GM23248 (cell line): Measurements from ENCODE around the gene MYF6. TPM values are rescaled to one million over a fixed set of nuclear protein-coding genes. Genes with fewer than 3 reads are reported as not detected.

ENCODE experiments used
- DNase-seq: peaks from one replicate; pipeline ENCODE4 v3.0.0-alpha.2; 2015
- H2AFZ ChIP-seq: fragments of 200-600 bp; sonication (generic); 2 replicates; pipeline ENCODE4 v1.6.1; 2016; ENCODE audit warnings: antibody characterized with exemption
- H3F3A ChIP-seq: fragments of 200-600 bp; sonication (generic); 2 replicates; pipeline ENCODE4 v1.6.1; 2016; ENCODE audit warnings: mild to moderate bottlenecking, antibody characterized with exemption, mixed run types; ENCODE audit not compliant: insufficient read depth
- H3K27ac ChIP-seq: fragments of 200-600 bp; sonication (generic); 2 replicates; pipeline ENCODE4 v1.5.1; 2016; ENCODE audit warnings: mild to moderate bottlenecking
- H3K27me3 ChIP-seq: fragments of 200-600 bp; sonication (generic); replicated peaks from 2 replicates; pipeline ENCODE4 v1.6.1; 2016; ENCODE audit warnings: mild to moderate bottlenecking; ENCODE audit not compliant: insufficient read depth
- H3K36me3 ChIP-seq: fragments of 200-600 bp; sonication (generic); 2 replicates; pipeline ENCODE4 v1.6.1; 2016; ENCODE audit warnings: low read depth, mild to moderate bottlenecking
- H3K4me1 ChIP-seq: fragments of 200-600 bp; sonication (generic); 2 replicates; pipeline ENCODE4 v1.6.1; 2016; ENCODE audit warnings: mild to moderate bottlenecking; ENCODE audit not compliant: insufficient read depth
- H3K4me2 ChIP-seq: fragments of 200-600 bp; sonication (generic); one replicate; pipeline ENCODE4 v1.6.1; 2016; ENCODE audit warnings: mild to moderate bottlenecking; ENCODE audit not compliant: unreplicated experiment
- H3K4me3 ChIP-seq: fragments of 200-600 bp; sonication (generic); 2 replicates; pipeline ENCODE4 v1.5.1; 2016; ENCODE audit warnings: mild to moderate bottlenecking
- H3K79me2 ChIP-seq: fragments of 200-600 bp; sonication (generic); 2 replicates; pipeline ENCODE4 v1.6.1; 2016; ENCODE audit warnings: mild to moderate bottlenecking; ENCODE audit not compliant: insufficient read depth
- H3K9ac ChIP-seq: fragments of 200-600 bp; sonication (generic); 2 replicates; pipeline ENCODE4 v1.6.1; 2016; ENCODE audit warnings: mild to moderate bottlenecking
- H3K9me2 ChIP-seq: fragments of 200-600 bp; sonication (generic); 2 replicates; pipeline ENCODE4 v1.6.1; 2016; ENCODE audit warnings: mixed run types, mild to moderate bottlenecking, moderate library complexity; ENCODE audit not compliant: insufficient read depth
- H3K9me3 ChIP-seq: fragments of 200-600 bp; sonication (generic); one replicate; pipeline ENCODE4 v1.6.1; 2017; ENCODE audit warnings: low read depth
- H4K20me1 ChIP-seq: fragments of 200-600 bp; sonication (generic); 2 replicates; pipeline ENCODE4 v1.6.0; 2016; ENCODE audit not compliant: insufficient read depth
- EZH2 ChIP-seq: fragments of 200-600 bp; sonication (generic); IDR thresholded peaks from 2 replicates; pipeline ENCODE4 v1.6.1; 2018; ENCODE audit warnings: antibody characterized with exemption, mild to moderate bottlenecking; ENCODE audit not compliant: insufficient read depth, poor library complexity, severe bottlenecking
- EZH2phosphoT487 ChIP-seq: fragments of 200-600 bp; sonication (generic); IDR thresholded peaks from 2 replicates; pipeline ENCODE4 v1.6.1; 2018; ENCODE audit warnings: antibody characterized with exemption, moderate library complexity, mild to moderate bottlenecking, low read depth; ENCODE audit not compliant: insufficient read depth
- WGBS, 2 experiments: methylation state at CpG; one replicate each; pipeline ENCODE4 v1.1.6; 2015 to 2017; ENCODE audit warnings: low lambda C conversion rate in 2 of 2, low coverage in 1 of 2; ENCODE audit errors: missing lambda C conversion rate in 2 of 2; 5-methylcytosine and 5-hydroxymethylcytosine counted together
- in situ Hi-C: fragments of 300-500 bp; cut with MboI; formaldehyde crosslinking; loops from 2 replicates; pipeline ENCODE4 v1.15.0; 2020
- polyA plus RNA-seq: library from polyadenylated mRNA; unstranded; fragments of >200 nt; fragmentation: Nextera tagmentation; extraction: Ambion mirVana; gene quantifications from 2 replicates; pipeline ENCODE4 v1.2.1, GENCODE V29; 2016
- total RNA-seq: library from RNA; depleted of rRNA; stranded (reverse); fragments of >200 nt; shearing (Covaris generic); gene quantifications from 2 replicates; pipeline ENCODE4 v1.2.3, GENCODE V29; 2014

MYF6 gene
- total and polyA plus RNA-seq, 2 experiments from 2014 or later: not detected

DNA sequence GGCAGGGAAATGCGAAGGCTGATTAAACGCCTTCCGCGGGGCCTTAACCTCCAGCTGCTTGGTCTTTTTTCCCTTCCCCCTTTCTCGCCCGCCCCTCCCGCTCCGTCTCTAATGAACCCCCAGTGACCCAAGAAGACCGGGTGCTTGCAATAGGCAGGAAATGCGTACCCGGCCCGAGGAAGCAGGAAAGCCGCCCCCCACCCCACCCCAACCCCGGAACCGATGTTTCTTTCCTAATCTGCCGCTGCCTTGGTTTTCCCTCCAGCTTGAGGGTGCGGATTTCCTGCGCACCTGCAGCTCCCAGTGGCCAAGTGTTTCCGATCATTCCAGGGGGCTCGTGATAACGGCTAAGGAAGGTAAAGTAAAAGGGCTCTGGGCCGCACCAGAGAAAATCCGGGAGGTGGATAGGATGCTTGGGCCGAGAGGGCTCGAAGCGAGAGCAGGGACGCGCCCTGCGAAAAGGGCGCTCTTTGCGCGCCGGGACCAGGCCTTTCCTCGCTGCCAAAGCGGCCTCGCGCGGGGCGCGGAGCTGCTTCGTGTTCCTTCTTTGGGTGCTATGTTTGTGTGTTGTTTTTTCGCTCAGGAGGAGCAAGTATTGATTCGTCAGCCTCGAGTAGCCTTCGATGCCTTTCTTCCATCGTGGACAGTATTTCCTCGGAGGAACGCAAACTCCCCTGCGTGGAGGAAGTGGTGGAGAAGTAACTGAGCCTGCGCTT is 983 bp downstream of the MYF6 start:
- H2AFZ ChIP-seq: no peak overlapping the region
- no peak overlapping the region for H3K9ac ChIP-seq
- no peak overlapping the region for H3K27ac ChIP-seq
- no peak overlapping the region for H3K4me2 ChIP-seq
- peaks cover 2% of the 10 kb centered on the region for H3K4me1 ChIP-seq
- DNase-seq: no peak
- no peaks in the 10 kb centered on the region for H3K36me3 ChIP-seq
- in situ Hi-C loops: no loop called here
- H3K27me3 ChIP-seq: no peaks in the 10 kb centered on the region
- TF ChIP-seq EZH2phosphoT487 (no peak), EZH2 (no peak)
- H3K4me3 ChIP-seq: no peak overlapping the region
- peaks cover 3% of the 10 kb centered on the region; the same call in 1 of the 2 replicates for H3F3A ChIP-seq
- WGBS, 2 experiments: 67 to 79% methylated on average over 36 to 50 of the region's 50 CpGs
- no peaks in the 10 kb centered on the region for H3K9me3 ChIP-seq
- no peaks in the 10 kb centered on the region for H3K79me2 ChIP-seq
- no peaks in the 10 kb centered on the region for H3K9me2 ChIP-seq
- no peaks in the 10 kb centered on the region for H4K20me1 ChIP-seq

DNA sequence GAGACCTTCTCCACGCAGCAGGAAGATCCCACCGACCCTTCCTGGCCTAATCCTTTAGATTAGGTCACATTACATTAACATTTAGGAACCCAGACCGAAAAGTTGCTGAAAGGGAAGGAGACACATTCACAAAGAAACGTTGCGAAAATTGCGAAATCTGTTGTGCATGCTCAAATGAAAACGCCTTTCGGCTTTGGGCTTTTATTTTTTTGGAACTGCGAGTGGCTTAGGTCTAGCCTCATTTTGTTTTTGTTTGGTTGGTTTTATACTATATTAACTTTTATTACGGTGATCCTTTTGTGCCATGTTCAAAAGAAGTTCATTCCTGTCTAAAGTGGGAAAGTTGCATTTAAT is 1.5 kb downstream of the MYF6 start:
- Histone ChIP-seq H2AFZ (no peak overlapping the region), H3K27me3 (no peaks in the 10 kb centered on the region), H3K27ac (no peak overlapping the region), H3F3A (no peaks in the 10 kb centered on the region), H3K79me2 (no peaks in the 10 kb centered on the region), H3K9me2 (no peaks in the 10 kb centered on the region), H4K20me1 (no peaks in the 10 kb centered on the region), H3K9me3 (no peaks in the 10 kb centered on the region), H3K9ac (no peak overlapping the region), H3K4me2 (no peak overlapping the region), H3K36me3 (no peaks in the 10 kb centered on the region), H3K4me1 (no peaks in the 10 kb centered on the region), H3K4me3 (no peak overlapping the region)
- in situ Hi-C loops: no loop called here
- no peak for TF ChIP-seq EZH2
- no peak for TF ChIP-seq EZH2phosphoT487
- WGBS, 2 experiments: 77 to 83% methylated on average over 10 of the region's 10 CpGs
- DNase-seq: no peak

DNA sequence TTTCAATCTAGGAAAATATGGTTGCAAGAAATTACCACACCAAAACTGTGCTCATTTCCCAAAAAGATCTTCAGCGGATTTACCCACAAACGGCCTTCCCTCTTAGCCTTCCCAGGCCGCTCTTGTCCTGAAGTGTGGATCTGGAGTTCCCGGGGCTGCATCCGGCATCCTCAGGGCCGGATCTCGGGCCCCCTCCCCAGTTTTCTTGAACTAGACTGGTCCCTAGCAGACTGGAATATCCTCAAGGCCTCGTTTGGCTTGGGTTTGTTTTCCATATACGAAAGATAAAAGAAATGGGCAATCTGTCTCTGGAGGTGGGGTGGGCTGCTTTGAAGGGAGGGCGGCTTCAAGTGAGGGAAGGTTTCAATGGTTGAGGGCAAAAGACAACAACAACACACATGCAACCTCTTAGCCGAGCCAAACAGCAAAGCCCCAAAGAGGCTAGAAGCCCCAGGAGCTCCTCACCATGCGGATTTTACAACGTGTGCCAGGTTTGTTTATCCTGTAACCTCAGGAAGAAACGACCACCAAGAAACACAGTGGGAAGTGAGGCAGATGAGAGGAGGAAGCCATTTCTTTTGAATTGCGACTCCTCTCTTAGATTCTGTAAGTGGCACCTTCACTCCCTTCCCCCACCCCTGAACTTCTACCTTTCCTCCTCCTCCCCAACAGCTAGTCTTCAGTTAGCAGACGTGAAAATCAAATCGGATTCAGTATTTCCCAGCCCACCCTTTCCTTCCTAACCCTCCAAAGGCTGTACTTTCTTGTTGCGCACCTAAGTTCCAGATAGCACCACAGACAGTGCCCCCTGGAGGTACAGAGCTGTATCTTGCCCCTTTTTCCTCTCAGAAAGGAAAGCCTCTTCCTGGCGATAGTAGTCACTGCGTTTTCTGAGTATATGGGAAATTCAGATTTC is 2.6 kb downstream of the MYF6 start:
- no peaks in the 10 kb centered on the region for H3F3A ChIP-seq
- no peak for TF ChIP-seq EZH2
- TF ChIP-seq EZH2phosphoT487: no peak
- WGBS, 2 experiments: 87% methylated on average over 20 of the region's 20 CpGs
- no peak overlapping the region for H3K9ac ChIP-seq
- no peaks in the 10 kb centered on the region for H3K9me2 ChIP-seq
- no peak overlapping the region for H2AFZ ChIP-seq
- H3K27ac ChIP-seq: no peak overlapping the region
- H3K4me2 ChIP-seq: no peak overlapping the region
- no peaks in the 10 kb centered on the region for H3K9me3 ChIP-seq
- H3K79me2 ChIP-seq: no peaks in the 10 kb centered on the region
- H3K4me1 ChIP-seq: no peaks in the 10 kb centered on the region
- no peak overlapping the region for H3K4me3 ChIP-seq
- no peak for DNase-seq
- in situ Hi-C loops: no loop called here
- H3K27me3 ChIP-seq: no peaks in the 10 kb centered on the region
- H3K36me3 ChIP-seq: no peaks in the 10 kb centered on the region
- H4K20me1 ChIP-seq: no peaks in the 10 kb centered on the region

DNA sequence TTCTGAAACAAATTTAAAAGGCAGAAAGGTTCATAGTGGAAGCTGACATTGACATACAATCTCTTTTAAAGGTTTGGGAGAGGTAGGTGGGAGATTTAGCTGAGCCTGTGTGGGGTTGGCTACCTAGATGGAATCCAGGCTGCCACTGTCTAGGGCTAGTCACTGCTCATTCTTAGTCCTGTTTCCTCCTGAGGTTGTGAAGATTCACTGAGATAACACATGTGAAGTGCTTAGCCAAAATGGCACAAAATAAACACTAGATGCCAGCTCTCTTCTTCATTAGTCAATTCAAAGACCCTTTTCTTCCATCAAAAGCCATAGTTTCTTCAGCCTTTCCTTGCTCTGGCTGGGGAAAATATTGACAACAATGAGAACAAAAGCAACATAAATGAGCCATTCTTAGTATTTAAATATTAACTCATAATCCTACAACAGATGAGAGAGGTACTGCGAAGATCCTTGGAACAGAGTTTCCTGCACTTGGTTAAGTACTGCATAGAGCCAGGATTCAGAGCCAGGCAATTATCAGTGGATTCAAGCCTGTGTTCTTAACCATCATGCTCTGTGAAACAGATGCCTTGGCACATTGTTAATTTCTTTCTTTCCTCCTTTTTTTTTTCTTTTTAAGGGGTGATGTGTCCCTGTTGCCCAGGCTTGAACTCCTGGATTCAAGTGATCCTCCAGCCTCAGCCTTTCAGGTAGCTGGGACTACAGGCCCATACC is 3.5 kb downstream of the MYF6 start:
- TF ChIP-seq EZH2 (no peak), EZH2phosphoT487 (no peak)
- no peak overlapping the region for H3K27ac ChIP-seq
- no peak overlapping the region for H2AFZ ChIP-seq

More for the DNA sequence above, 3.5 kb downstream of the MYF6 start:
- H3K4me3 ChIP-seq: no peak overlapping the region
- H3K36me3 ChIP-seq: no peaks in the 10 kb centered on the region
- H3K79me2 ChIP-seq: no peaks in the 10 kb centered on the region
- no peak overlapping the region for H3K4me2 ChIP-seq
- no peaks in the 10 kb centered on the region for H4K20me1 ChIP-seq
- WGBS, 2 experiments: 68 to 74% methylated on average over 1 of the region's 1 CpG
- H3K9ac ChIP-seq: no peak overlapping the region
- H3K9me2 ChIP-seq: no peaks in the 10 kb centered on the region
- no peaks in the 10 kb centered on the region for H3K4me1 ChIP-seq
- no peaks in the 10 kb centered on the region for H3K27me3 ChIP-seq
- no peaks in the 10 kb centered on the region for H3K9me3 ChIP-seq
- in situ Hi-C loops: no loop called here
- DNase-seq: no peak
- no peaks in the 10 kb centered on the region for H3F3A ChIP-seq
